Neuronal stem cell (in vitro differentiated cells): ENCODE measurements around the gene ENPEP.
A peak's percentile ranks its signal among the peaks of the same experiment; 100 is the strongest.

Experiments used
- DNase-seq: peaks from one replicate; pipeline ENCODE4 v3.0.0-alpha.2; 2013; ENCODE audit warnings: low spot score
- H2AFZ ChIP-seq: one replicate; pipeline ENCODE4 v1.6.1; 2013; ENCODE audit warnings: mild to moderate bottlenecking, low read length, inconsistent platforms
- H2AK5ac ChIP-seq: 2 replicates; pipeline ENCODE4 v1.6.1; 2013; ENCODE audit warnings: low read depth, mild to moderate bottlenecking, inconsistent platforms, low read length, moderate library complexity, mixed read lengths
- H2BK120ac ChIP-seq: 2 replicates; pipeline ENCODE4 v1.6.1; 2013; ENCODE audit warnings: low read depth, mild to moderate bottlenecking, inconsistent platforms, low read length, moderate library complexity, mixed read lengths
- H2BK12ac ChIP-seq: one replicate; pipeline ENCODE4 v1.6.1; 2013; ENCODE audit warnings: low read length, inconsistent platforms
- H2BK15ac ChIP-seq: 2 replicates; pipeline ENCODE4 v1.6.1; 2013; ENCODE audit warnings: mild to moderate bottlenecking, low read length, inconsistent platforms, mixed read lengths
- H2BK5ac ChIP-seq: one replicate; pipeline ENCODE4 v1.6.1; 2013; ENCODE audit warnings: inconsistent platforms, mild to moderate bottlenecking, low read length, moderate library complexity
- H3K14ac ChIP-seq: one replicate; pipeline ENCODE4 v1.6.1; 2013; ENCODE audit warnings: low read length, inconsistent platforms
- H3K18ac ChIP-seq: 2 replicates; pipeline ENCODE4 v1.6.1; 2013; ENCODE audit warnings: low read length, inconsistent platforms
- H3K23ac ChIP-seq: 2 replicates; pipeline ENCODE4 v1.6.1; 2013; ENCODE audit warnings: low read depth, mild to moderate bottlenecking, mixed read lengths, low read length, inconsistent platforms; ENCODE audit not compliant: poor library complexity
- H3K27ac ChIP-seq: replicated peaks from 3 replicates; pipeline ENCODE4 v1.5.1; 2013; ENCODE audit warnings: low read length, inconsistent platforms
- H3K27me3 ChIP-seq, 3 experiments: 2 replicates each; pipeline ENCODE4 v1.6.1; 2013; ENCODE audit warnings: low read length in 3 of 3, mild to moderate bottlenecking in 2 of 3, inconsistent platforms in 1 of 3, low read depth in 1 of 3, mixed read lengths in 1 of 3, moderate library complexity in 1 of 3; ENCODE audit not compliant: control insufficient read depth in 3 of 3, insufficient read depth in 3 of 3
- H3K36me3 ChIP-seq, 2 donors: replicated peaks in 1 of 2; 2 replicates each; pipeline ENCODE4 v1.6.1; 2013; ENCODE audit warnings: low read length in 2 of 2; ENCODE audit not compliant: control insufficient read depth in 2 of 2, insufficient read depth in 2 of 2
- H3K4ac ChIP-seq: 2 replicates; pipeline ENCODE4 v1.6.1; 2013; ENCODE audit warnings: inconsistent platforms, mild to moderate bottlenecking, low read length, moderate library complexity
- H3K4me1 ChIP-seq, 2 donors: 1 replicate in 1 of 2; 2 replicates in 1 of 2; pipeline ENCODE4 v1.6.1; 2013; ENCODE audit warnings: low read length in 2 of 2, low read depth in 1 of 2; ENCODE audit not compliant: control insufficient read depth in 2 of 2, insufficient read depth in 1 of 2
- H3K4me2 ChIP-seq: one replicate; pipeline ENCODE4 v1.6.1; 2013; ENCODE audit warnings: mild to moderate bottlenecking, low read length, inconsistent platforms; ENCODE audit not compliant: insufficient read depth, poor library complexity, severe bottlenecking
- H3K4me3 ChIP-seq, 2 donors: 2 replicates each; pipeline ENCODE4 v1.5.1; 2013; ENCODE audit warnings: low read length in 2 of 2, mild to moderate bottlenecking in 2 of 2, inconsistent platforms in 1 of 2, moderate library complexity in 1 of 2
- H3K79me1 ChIP-seq: one replicate; pipeline ENCODE4 v1.6.1; 2013; ENCODE audit warnings: low read depth, mild to moderate bottlenecking, inconsistent platforms, low read length, moderate library complexity
- H3K9ac ChIP-seq: one replicate; pipeline ENCODE4 v1.6.1; 2013; ENCODE audit warnings: mild to moderate bottlenecking, low read depth, low read length, inconsistent platforms; ENCODE audit not compliant: poor library complexity
- H3K9me3 ChIP-seq, 2 donors: replicated peaks in 1 of 2; 2 replicates each; pipeline versions ENCODE3 to v1.6.1; 2013; ENCODE audit warnings: low read length in 2 of 2, mild to moderate bottlenecking in 2 of 2, inconsistent platforms in 1 of 2, low read depth in 1 of 2, mixed read lengths in 1 of 2, moderate library complexity in 1 of 2; ENCODE audit not compliant: control insufficient read depth in 2 of 2, insufficient read depth in 1 of 2
- H4K8ac ChIP-seq: one replicate; pipeline ENCODE4 v1.6.1; 2013; ENCODE audit warnings: low read depth, mild to moderate bottlenecking, inconsistent platforms, low read length, moderate library complexity
- H4K91ac ChIP-seq: one replicate; pipeline ENCODE4 v1.6.1; 2013; ENCODE audit warnings: low read length, low read depth, mild to moderate bottlenecking, inconsistent platforms; ENCODE audit not compliant: poor library complexity
- WGBS, 2 donors: extraction: QIAGEN DNeasy Blood & Tissue Kit; methylation state at CpG; one replicate each; pipeline ENCODE4 v1.1.7; 2013; ENCODE audit warnings: missing lambda C conversion rate in 2 of 2, mixed read lengths in 1 of 2; ENCODE audit not compliant: insufficient read length in 2 of 2, insufficient replicate concordance in 1 of 2; ENCODE audit errors: extremely low coverage in 2 of 2; 5-methylcytosine and 5-hydroxymethylcytosine counted together

The ENPEP gene

DNA sequence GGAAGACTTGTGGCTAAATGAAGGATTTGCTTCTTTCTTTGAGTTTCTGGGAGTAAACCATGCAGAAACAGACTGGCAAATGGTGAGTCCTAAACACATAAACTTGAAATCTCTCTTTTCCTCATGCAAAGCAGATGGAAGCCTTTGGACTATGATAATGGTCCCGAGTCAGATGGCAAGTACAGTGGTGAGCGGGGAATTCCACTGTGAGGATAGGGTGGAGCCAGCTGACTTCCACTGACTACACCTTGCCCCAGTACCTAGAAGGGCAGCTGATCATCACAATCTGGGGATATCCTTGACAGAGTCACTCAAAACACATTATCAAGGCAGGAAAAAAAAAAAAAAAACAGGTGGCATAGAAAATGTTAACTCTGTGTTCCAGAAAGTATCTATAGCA, 34.3 kb downstream of the ENPEP start:
- no peak overlapping the region for H3K18ac ChIP-seq
- H4K8ac ChIP-seq = no peak overlapping the region
- no peak for DNase-seq
- H3K27ac ChIP-seq = no peak overlapping the region
- H2BK15ac ChIP-seq = no peak overlapping the region
- no peak overlapping the region for H2BK12ac ChIP-seq
- no peak overlapping the region for H2BK5ac ChIP-seq
- H4K91ac ChIP-seq = no peak overlapping the region
- H3K4me2 ChIP-seq = no peak overlapping the region
- no peak overlapping the region for H2BK120ac ChIP-seq
- H3K4ac ChIP-seq = no peak overlapping the region
- no peak overlapping the region for H3K14ac ChIP-seq
- no peak overlapping the region for H2AFZ ChIP-seq
- no peak overlapping the region for H3K23ac ChIP-seq
- H2AK5ac ChIP-seq = no peak overlapping the region
- H3K79me1 ChIP-seq = no peaks in the 10 kb centered on the region
- no peak overlapping the region for H3K9ac ChIP-seq
- no peaks in the 10 kb centered on the region for H3K27me3 ChIP-seq
- no peaks in the 10 kb centered on the region for H3K36me3 ChIP-seq
- no peaks in the 10 kb centered on the region for H3K9me3 ChIP-seq
- H3K4me1 ChIP-seq = no peaks in the 10 kb centered on the region
- no CpG with 5 or more reads among the region's 2 CpGs for WGBS, 2 donors
- no peak overlapping the region for H3K4me3 ChIP-seq

DNA sequence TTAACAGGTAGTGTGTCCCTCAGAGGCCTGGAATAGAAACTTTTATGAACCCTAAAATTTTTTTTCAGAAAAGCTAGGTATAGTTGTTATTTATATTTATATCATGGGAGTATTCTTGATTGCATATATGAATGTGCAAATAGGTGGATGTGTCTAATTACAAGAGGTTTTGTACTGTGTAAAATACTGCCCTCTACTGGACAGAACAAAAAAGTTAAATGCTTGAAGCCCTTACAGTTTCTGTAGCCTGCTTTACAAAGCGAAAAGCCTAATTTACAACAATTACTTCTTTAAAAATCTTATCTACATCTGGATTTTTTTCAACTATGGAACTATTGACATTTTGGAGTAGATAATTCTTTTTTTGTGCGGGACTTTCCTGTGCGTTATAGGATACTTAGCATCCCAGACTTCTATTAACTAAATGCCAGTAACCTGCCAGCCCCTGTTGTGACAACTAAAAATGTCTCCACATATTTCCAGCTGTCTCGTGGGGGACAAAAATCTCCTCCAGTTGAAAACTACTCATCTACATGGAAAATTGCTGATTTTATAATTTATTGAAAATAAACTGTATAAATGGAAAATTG, 35.1 kb downstream of the ENPEP start:
- no peak overlapping the region for H2BK5ac ChIP-seq
- H2BK12ac ChIP-seq = no peak overlapping the region
- no peak overlapping the region for H2BK120ac ChIP-seq
- DNase-seq = peak; percentile 58
- H3K4me2 ChIP-seq = no peak overlapping the region
- no peak overlapping the region for H3K14ac ChIP-seq
- H3K27ac ChIP-seq = no peak overlapping the region
- H3K23ac ChIP-seq = no peak overlapping the region
- no peak overlapping the region for H3K4me3 ChIP-seq
- H2BK15ac ChIP-seq = no peak overlapping the region
- no peak overlapping the region for H3K4ac ChIP-seq
- no peak overlapping the region for H3K18ac ChIP-seq
- H2AFZ ChIP-seq = no peak overlapping the region
- H3K4me1 ChIP-seq = no peaks in the 10 kb centered on the region
- no peak overlapping the region for H4K91ac ChIP-seq
- H3K9me3 ChIP-seq = no peaks in the 10 kb centered on the region
- no peaks in the 10 kb centered on the region for H3K36me3 ChIP-seq
- H3K79me1 ChIP-seq = no peaks in the 10 kb centered on the region
- no CpG with 5 or more reads among the region's 4 CpGs for WGBS, 2 donors
- no peak overlapping the region for H4K8ac ChIP-seq
- no peaks in the 10 kb centered on the region for H3K27me3 ChIP-seq
- no peak overlapping the region for H3K9ac ChIP-seq
- no peak overlapping the region for H2AK5ac ChIP-seq

DNA sequence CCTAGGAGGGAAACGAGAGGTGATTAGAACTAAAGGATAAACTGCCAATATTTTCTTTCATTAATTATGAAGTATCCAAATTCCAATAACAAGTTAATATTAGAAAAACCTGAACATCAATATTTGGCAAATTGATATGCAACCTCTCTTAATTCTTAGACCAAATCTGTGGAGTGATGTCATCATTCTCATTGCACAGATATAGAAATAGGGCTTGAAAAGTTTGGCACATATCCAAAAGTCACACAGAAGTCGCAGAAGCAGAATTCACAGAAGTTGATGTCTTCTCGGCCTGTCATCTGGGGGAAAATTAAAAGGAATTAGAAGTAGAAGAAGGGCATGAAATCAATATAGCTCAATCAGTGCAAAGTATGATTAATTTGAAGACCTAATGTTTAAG, 36.9 kb downstream of the ENPEP start:
- Histone ChIP-seq H3K23ac (no peak overlapping the region), H3K4me1 (no peaks in the 10 kb centered on the region), H2AFZ (no peak overlapping the region), H2BK120ac (no peak overlapping the region), H3K14ac (no peak overlapping the region), H2BK15ac (no peak overlapping the region), H3K18ac (no peak overlapping the region), H3K4me2 (no peak overlapping the region), H2BK12ac (no peak overlapping the region), H3K4me3 (no peak overlapping the region), H3K9ac (no peak overlapping the region), H3K27ac (no peak overlapping the region), H3K36me3 (no peaks in the 10 kb centered on the region), H3K79me1 (no peaks in the 10 kb centered on the region), H4K91ac (no peak overlapping the region), H3K27me3 (no peaks in the 10 kb centered on the region), H3K4ac (no peak overlapping the region), H3K9me3 (no peaks in the 10 kb centered on the region), H4K8ac (no peak overlapping the region), H2BK5ac (no peak overlapping the region), H2AK5ac (no peak overlapping the region)
- WGBS, 2 donors = no CpG with 5 or more reads among the region's 3 CpGs
- no peak for DNase-seq

DNA sequence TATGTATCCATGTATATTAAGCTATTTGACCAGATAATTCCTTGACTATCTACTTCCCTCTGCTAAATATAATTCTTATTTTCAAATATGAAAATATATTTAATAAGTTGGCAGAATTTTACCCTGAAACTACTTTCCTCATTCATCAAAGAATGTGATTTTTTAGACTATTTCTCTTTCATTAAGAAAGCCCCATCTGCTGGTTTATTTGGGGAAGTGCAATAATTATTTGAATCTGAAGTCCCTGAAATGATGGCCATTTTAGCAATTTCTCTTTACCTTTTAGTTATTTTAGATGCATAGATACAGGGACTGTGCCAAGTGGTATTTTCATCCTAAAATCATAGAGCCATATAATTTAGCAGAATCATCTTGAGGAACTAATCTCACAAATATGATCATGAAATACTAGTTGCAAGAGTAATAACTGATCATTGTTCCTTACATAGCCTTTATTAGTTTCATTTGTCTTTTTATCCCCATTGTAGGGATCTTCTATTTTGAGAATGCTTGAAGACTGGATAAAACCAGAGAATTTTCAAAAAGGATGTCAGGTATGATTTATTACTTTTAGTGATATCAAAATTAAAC, 39.0 kb downstream of the ENPEP start:
- Histone ChIP-seq H3K4ac (no peak overlapping the region), H3K14ac (no peak overlapping the region), H3K18ac (no peak overlapping the region), H3K79me1 (no peaks in the 10 kb centered on the region), H2BK5ac (no peak overlapping the region), H3K27me3 (no peaks in the 10 kb centered on the region), H3K9me3 (no peaks in the 10 kb centered on the region), H3K23ac (no peak overlapping the region), H3K27ac (no peak overlapping the region), H3K4me3 (no peak overlapping the region), H3K4me1 (no peaks in the 10 kb centered on the region), H2BK15ac (no peak overlapping the region), H3K4me2 (no peak overlapping the region), H4K8ac (no peak overlapping the region), H2AFZ (no peak overlapping the region), H2BK12ac (no peak overlapping the region), H3K36me3 (no peaks in the 10 kb centered on the region), H3K9ac (no peak overlapping the region), H4K91ac (no peak overlapping the region), H2BK120ac (no peak overlapping the region), H2AK5ac (no peak overlapping the region)
- DNase-seq = no peak
